ENCODE results near the gene BICD1. TPM values are rescaled to one million over a fixed set of nuclear protein-coding genes. Genes with fewer than 3 reads are reported as not detected.
"Not testable (repeated sequence)": the region's sequence is repeated elsewhere in the genome, so short reads cannot be mapped to it uniquely, and the experiment has no call there.

The BICD1 gene
- total RNA-seq, 2 experiments from 2014 or later = 12.5 to 15.9 TPM

DNA sequence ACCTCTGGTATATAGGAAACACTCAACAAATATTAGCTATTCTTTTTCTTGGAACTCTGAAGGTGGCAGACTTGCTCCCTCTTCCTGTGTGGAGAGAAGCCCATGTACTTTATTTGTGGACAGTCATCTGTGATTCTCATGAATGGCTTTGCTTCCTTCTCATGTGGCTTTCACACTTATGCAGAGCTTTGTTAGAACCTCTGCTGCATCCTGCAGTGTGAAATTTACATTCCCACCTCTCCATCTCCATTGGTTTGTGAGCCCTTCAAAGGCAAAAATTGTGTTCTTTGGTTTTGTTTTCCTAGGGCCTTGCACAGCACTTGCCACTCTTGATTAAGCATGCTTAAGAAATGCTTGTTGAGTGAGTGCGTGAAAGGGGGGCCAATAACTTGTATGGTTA lies 51.9 kb downstream of the BICD1 start:
- Mint-ChIP-seq H3K27me3 (no peaks in the 10 kb centered on the region), H3K27ac (no peak overlapping the region)
- CTCF ChIA-PET = no interaction called here

DNA sequence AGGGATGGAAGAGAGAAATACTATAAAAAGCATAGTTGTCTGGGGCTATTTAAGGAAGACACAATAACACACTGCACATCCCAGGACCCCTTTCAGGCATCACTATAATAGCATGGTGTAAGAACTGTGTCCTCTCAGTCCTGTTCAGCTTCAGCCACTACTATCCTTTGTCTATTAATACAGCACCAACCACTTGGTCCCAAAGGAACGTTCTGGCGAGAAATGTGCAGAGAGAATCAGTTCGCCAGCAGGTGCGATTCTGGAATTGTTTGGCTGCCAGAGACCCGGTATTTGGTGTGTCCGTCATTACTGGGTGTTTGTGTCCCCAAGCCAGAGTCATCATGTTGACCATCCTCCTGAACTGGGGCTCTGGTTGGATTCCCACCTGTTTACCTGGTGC lies 52.7 kb downstream of the BICD1 start:
- Mint-ChIP-seq H3K27me3 (no peaks in the 10 kb centered on the region), H3K36me3 (ENCODE audit: low read depth) (no peaks in the 10 kb centered on the region), H3K9me3 (no peaks in the 10 kb centered on the region), H3K4me1 (no peaks in the 10 kb centered on the region), H3K4me3 (no peak overlapping the region), H3K27ac (no peak overlapping the region)
- no peak for DNase-seq
- CTCF ChIA-PET = no interaction called here
- POLR2A ChIA-PET = no interaction called here

More for the DNA sequence above, 51.9 kb downstream of the BICD1 start:
- POLR2A ChIA-PET = interaction anchor here (0.7 kb wide), 1 partner anchor 82 kb away, joined by 3 read pairs; no protein-coding TSS in a partner anchor
- Mint-ChIP-seq H3K4me3 (no peak overlapping the region), H3K9me3 (no peaks in the 10 kb centered on the region), H3K36me3 (ENCODE audit: low read depth) (no peaks in the 10 kb centered on the region), H3K4me1 (no peaks in the 10 kb centered on the region)
- DNase-seq = no peak

DNA sequence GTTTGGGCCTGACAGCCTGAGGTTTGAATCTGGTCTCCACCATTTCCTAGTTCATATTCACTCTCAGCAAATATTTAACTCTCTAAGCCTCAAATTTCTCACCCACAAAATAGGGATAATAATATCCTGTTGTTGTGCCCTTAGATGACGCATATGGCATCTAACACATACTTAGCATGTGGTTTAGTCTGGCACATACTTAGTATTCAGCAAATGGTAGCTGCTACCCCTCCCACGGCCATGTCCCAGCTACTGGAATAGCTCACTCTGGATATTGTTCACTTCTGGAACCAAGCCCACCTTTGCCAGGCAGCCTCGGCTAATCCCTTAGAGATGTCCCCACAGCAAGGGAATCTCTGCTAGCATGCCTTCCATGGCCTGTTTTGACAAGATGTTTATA lies 53.3 kb downstream of the BICD1 start:
- POLR2A ChIA-PET = no interaction called here
- Mint-ChIP-seq H3K4me1 (no peaks in the 10 kb centered on the region), H3K4me3 (no peak overlapping the region), H3K27me3 (no peaks in the 10 kb centered on the region), H3K27ac (no peak overlapping the region), H3K36me3 (ENCODE audit: low read depth) (peaks cover 2% of the 10 kb centered on the region), H3K9me3 (no peaks in the 10 kb centered on the region)
- CTCF ChIA-PET = no interaction called here
- no peak for DNase-seq

DNA sequence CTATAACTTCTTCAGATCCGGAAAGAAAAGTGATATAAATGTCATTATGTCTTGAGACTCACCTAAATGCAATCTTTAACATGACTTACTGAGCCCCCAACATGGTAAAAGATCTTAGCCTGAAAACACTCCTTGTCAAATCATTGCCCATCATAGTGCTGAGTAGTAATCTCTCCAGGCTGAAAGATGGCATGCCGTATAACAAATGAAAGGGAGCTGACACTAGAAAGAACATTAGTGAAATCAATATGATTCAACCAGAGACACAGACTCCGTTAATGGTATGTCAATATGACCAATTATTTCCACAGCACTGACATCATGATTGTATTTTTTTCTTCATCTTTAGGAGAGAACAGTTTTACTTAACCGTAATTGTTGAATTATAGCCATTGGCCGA lies 54.4 kb downstream of the BICD1 start:
- Mint-ChIP-seq H3K9me3 (no peaks in the 10 kb centered on the region), H3K4me1 (no peaks in the 10 kb centered on the region), H3K36me3 (ENCODE audit: low read depth) (peaks cover 2% of the 10 kb centered on the region), H3K27ac (no peak overlapping the region), H3K27me3 (no peaks in the 10 kb centered on the region), H3K4me3 (no peak overlapping the region)
- DNase-seq = no peak
- ChIA-PET POLR2A (no interaction called here), CTCF (no interaction called here)

DNA sequence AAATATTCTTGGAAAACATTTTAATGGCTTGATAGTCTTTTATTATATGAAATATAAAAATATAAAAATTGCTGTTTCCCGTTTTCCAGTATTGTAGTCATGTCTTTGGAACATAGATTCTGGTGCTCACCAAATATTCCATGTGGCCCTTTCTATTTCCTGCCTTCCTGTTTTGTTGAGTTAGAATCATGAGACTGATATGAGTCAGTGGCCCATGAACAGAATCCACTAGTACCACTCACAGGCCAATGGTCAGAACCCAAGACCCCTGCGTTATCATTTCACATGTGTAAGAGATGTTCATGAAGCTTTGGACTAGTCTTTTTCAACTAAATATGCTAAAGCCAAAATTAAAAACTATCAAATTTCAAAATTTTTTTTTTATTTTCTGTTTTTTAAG lies 56.9 kb downstream of the BICD1 start:
- CTCF ChIA-PET = no interaction called here
- Mint-ChIP-seq H3K27me3 (no peaks in the 10 kb centered on the region), H3K27ac (no peak overlapping the region), H3K9me3 (no peaks in the 10 kb centered on the region), H3K36me3 (ENCODE audit: low read depth) (peaks cover 2% of the 10 kb centered on the region), H3K4me1 (no peaks in the 10 kb centered on the region), H3K4me3 (no peak overlapping the region)
- POLR2A ChIA-PET = no interaction called here
- DNase-seq = no peak

DNA sequence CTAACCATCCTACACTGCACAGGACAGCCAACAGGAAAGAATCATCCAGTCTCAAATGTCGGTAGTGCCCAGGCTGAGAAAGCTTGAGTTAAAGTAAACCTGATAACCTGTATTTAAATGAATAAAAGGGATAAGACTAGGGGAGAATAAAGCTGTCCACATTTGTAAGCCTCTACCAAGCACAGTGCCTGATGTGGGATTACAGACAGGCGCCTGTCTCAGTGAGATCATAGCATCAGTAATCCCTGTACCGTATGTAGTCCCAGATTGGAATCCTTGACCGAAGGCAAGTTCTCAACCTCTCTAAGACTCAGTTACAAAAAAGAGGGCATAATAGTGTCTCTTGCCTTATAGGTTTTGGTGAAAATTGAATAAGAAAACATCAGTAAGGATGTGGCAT lies 59.9 kb downstream of the BICD1 start:
- Mint-ChIP-seq H3K27ac (no peak overlapping the region), H3K9me3 (no peaks in the 10 kb centered on the region), H3K36me3 (ENCODE audit: low read depth) (peaks cover 2% of the 10 kb centered on the region), H3K4me1 (no peaks in the 10 kb centered on the region), H3K4me3 (no peak overlapping the region), H3K27me3 (no peaks in the 10 kb centered on the region)
- POLR2A ChIA-PET = no interaction called here
- CTCF ChIA-PET = no interaction called here
- DNase-seq = no peak

DNA sequence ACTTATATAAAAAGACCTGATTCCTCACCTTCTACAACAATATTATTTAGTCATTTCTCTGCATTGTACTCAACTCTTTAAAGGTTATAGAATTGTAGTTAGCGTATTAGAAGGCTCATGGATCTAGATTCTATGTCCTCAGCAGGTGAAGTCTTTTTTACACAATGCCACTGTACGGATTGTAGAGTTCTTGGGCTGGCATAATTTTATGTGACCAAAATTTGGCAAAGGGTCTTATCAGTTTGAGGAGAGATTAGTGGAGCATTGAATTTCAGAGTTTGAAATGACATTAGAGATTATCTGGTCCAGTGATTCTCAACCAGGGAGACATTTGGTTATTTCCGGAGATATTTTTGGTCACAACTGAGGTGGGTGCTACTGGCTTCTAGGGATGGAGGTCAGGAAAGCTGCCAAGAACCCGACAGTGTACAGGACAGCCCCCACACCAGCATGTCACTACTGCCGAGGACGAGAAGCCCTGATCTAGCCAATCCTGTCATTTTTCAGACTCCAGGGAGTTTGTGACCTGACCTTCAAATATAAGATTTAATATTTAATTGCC lies 63.9 kb downstream of the BICD1 start:
- Mint-ChIP-seq H3K36me3 (ENCODE audit: low read depth) (no peaks in the 10 kb centered on the region), H3K9me3 (no peaks in the 10 kb centered on the region), H3K27ac (no peak overlapping the region), H3K27me3 (no peaks in the 10 kb centered on the region), H3K4me1 (no peaks in the 10 kb centered on the region), H3K4me3 (no peak overlapping the region)
- ChIA-PET CTCF (interaction anchor here (0.5 kb wide), 1 partner anchor 205 kb away, joined by 3 read pairs; no protein-coding TSS in a partner anchor), POLR2A (no interaction called here)
- no peak for DNase-seq

DNA sequence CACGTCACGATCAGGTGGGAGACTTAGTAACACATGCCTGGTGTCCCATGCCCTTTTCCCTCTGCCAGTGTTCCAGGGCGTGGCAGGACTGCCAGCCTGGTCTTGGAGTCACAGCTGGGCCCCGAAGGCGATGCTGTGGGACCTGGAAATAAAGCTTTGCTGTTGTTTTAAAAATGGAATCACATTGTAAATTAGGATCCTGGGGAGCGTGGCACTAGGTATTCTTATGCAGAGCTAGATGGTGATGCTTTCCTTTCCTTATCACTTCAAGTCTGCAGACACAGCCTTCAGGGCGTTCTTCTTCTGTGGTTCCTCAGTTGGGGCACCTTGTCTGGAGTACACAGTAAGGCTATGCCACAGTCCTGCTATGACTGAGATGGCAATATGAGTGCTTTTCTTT lies 64.6 kb downstream of the BICD1 start:
- POLR2A ChIA-PET = no interaction called here
- H3K27ac Mint-ChIP-seq = no peak overlapping the region

DNA sequence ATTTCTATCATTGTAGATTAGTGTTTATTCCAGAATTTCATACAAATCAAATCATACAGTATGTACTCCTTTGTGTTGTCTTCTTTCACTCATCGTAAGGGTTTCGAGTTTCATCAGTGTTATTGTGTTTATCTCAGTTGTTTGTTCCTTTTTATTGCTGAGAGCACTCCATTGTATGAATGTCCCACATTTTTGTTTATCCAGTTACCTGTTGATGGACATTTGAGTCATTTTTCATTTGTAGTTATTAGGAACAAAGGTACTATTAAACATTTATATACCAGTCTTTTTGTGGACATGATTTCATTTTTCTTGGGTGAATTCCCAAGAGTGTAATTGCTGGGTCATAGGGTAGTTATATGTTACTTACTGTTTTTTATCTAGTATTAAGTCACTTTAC lies 70.0 kb downstream of the BICD1 start:
- H3K9me3 Mint-ChIP-seq = no peaks in the 10 kb centered on the region
- no peak overlapping the region for H3K27ac Mint-ChIP-seq
- H3K4me1 Mint-ChIP-seq = no peaks in the 10 kb centered on the region
- DNase-seq = no peak
- no peaks in the 10 kb centered on the region for H3K36me3 Mint-ChIP-seq (ENCODE audit: low read depth)
- ChIA-PET CTCF (no interaction called here), POLR2A (no interaction called here)
- no peak overlapping the region for H3K4me3 Mint-ChIP-seq
- no peaks in the 10 kb centered on the region for H3K27me3 Mint-ChIP-seq

More for the DNA sequence above, 64.6 kb downstream of the BICD1 start:
- Mint-ChIP-seq H3K27me3 (no peaks in the 10 kb centered on the region), H3K4me1 (no peaks in the 10 kb centered on the region), H3K4me3 (no peak overlapping the region), H3K9me3 (no peaks in the 10 kb centered on the region), H3K36me3 (ENCODE audit: low read depth) (no peaks in the 10 kb centered on the region)
- CTCF ChIA-PET = interaction anchor here (0.5 kb wide), 1 partner anchor 204 kb away, joined by 3 read pairs; no protein-coding TSS in a partner anchor
- no peak for DNase-seq

DNA sequence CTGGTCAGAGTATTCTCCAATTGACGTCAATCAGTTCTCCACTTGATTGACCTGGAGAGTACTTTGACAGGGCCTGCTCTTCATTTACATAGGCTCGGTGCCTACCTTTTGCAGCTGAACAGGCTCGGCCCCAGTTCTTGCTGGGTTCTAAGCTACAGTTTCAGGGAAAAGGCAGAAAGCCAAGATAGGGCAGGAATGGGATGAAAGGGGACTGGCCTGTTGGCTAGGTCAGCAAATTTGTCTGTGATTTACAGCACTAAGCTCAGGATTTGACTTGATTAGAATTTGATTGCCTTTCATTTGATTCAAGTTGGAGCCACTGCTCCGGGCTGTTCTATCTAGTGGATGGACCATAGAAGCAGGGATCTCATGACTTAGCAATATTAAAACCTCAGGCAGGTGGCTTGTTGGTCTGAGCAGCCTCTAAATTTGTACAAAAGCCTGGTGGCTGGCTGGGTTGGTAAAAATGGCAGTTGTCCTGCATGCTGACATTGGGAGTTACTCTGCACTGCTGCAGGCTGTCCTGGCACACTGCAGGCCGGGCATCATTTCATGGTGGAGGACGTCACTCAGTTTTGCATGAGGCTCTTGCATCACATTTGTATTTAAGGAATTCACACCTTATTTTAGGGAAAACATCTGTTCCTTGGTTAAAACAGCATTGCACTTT lies 71.8 kb downstream of the BICD1 start:
- POLR2A ChIA-PET = no interaction called here
- no peak for DNase-seq
- no peak overlapping the region for H3K4me3 Mint-ChIP-seq
- CTCF ChIA-PET = no interaction called here
- no peaks in the 10 kb centered on the region for H3K9me3 Mint-ChIP-seq
- no peaks in the 10 kb centered on the region for H3K36me3 Mint-ChIP-seq (ENCODE audit: low read depth)
- H3K27me3 Mint-ChIP-seq = no peaks in the 10 kb centered on the region
- no peaks in the 10 kb centered on the region for H3K4me1 Mint-ChIP-seq
- no peak overlapping the region for H3K27ac Mint-ChIP-seq

DNA sequence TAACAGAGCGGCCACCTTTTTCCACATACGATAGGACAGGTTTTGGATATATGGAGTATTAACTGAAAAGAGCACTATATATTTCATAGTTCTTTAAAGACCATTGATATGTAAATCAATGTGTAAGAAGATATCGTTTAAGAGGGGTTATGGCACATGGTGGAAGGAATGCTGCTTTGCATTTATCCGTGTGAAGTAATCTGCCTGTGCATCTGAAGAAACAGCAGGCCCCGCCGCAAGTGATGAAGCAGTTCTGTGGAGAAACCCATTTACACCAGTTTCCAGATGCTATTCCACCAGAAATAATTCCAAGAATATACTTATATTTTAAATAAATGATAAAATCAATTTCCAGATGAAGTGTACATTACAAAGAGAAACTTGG lies 72.4 kb downstream of the BICD1 start:
- H3K36me3 Mint-ChIP-seq (ENCODE audit: low read depth) = no peaks in the 10 kb centered on the region
- H3K27ac Mint-ChIP-seq = no peak overlapping the region
- POLR2A ChIA-PET = no interaction called here

DNA sequence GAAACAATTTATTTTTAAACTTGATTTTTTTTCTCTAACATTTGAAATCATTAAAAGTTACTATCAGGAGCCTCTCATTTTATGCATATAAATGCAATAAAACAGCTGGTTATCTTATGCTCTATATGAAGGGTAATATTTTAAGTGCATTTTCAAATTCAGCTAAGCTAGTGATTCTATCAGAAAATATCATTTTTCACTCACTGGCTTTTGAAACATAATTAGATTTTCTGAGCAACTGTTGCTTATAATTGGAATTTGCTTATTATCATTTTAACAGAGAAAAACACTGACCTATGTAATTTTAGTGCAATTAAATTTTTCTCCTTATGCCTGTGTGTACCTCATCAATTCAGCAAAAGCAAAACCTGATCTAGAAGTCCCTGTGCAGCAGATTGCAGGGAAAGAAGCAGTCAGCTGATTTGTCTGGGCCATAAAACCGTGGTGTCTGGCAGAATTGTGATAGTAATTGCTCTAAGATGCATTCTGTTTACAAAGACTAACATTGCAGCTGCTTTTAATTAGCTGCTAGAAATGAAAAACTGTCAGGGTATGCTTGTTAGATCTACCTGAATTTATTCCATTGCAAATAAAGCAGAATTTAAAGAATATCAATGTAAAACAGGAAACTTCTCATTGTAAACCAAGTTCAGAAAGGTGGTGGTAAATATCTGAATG lies 75.0 kb downstream of the BICD1 start:
- CTCF ChIA-PET = no interaction called here
- POLR2A ChIA-PET = no interaction called here
- DNase-seq = no peak
- Mint-ChIP-seq H3K27me3 (no peaks in the 10 kb centered on the region), H3K4me1 (no peaks in the 10 kb centered on the region), H3K27ac (no peak overlapping the region), H3K4me3 (no peak overlapping the region), H3K9me3 (no peaks in the 10 kb centered on the region), H3K36me3 (ENCODE audit: low read depth) (no peaks in the 10 kb centered on the region)

More for the DNA sequence above, 72.4 kb downstream of the BICD1 start:
- no peak for DNase-seq
- no peak overlapping the region for H3K4me3 Mint-ChIP-seq
- H3K27me3 Mint-ChIP-seq = no peaks in the 10 kb centered on the region
- CTCF ChIA-PET = no interaction called here
- H3K9me3 Mint-ChIP-seq = no peaks in the 10 kb centered on the region
- H3K4me1 Mint-ChIP-seq = no peaks in the 10 kb centered on the region

DNA sequence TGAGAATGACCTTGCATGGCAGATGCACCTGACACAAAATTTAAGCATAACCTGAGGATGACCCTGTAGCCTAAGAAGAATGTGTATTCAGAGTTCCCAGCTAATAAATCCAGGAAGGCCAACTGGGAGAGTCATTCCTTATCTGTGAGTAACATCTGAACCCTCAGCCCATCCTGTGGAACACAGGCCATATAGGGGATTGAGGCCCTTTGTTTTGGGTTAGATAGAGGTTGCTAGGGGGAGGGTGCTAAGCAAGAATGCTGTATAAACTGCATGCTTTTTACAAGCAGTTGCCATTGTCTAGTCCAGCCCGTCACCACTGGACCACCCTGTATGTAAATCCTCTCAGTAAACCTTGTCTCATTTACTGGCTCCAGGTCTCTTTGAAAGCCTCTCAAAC lies 77.0 kb downstream of the BICD1 start:
- Mint-ChIP-seq H3K36me3 (ENCODE audit: low read depth) (no peaks in the 10 kb centered on the region), H3K27ac (no peak overlapping the region), H3K4me1 (no peaks in the 10 kb centered on the region), H3K4me3 (no peak overlapping the region), H3K9me3 (no peaks in the 10 kb centered on the region), H3K27me3 (no peaks in the 10 kb centered on the region)
- ChIA-PET POLR2A (no interaction called here), CTCF (no interaction called here)
- DNase-seq = no peak

DNA sequence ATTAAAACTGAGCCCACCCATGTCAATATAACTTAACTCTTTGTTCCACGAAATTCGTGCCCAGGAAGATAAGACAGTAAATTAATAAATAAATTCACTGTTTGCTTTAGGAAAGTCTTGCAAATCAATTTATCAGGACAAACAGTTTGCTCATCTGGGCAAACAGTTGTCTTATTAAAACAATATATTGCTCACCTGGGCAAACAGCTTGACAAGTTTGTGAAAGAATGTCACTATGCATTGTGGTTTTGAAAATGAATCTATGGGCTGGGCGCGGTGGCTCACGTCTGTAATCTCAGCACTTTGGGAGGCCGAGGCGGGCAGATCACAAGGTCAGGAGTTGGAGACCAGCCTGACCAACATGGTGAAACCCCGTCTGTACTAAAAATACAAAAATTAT lies 80.5 kb downstream of the BICD1 start:
- H3K4me3 Mint-ChIP-seq; H3K4me1 Mint-ChIP-seq; DNase-seq; H3K27ac Mint-ChIP-seq; POLR2A ChIA-PET; CTCF ChIA-PET; H3K9me3 Mint-ChIP-seq; H3K36me3 Mint-ChIP-seq (ENCODE audit: low read depth); H3K27me3 Mint-ChIP-seq: not testable (repeated sequence)

All from activated CD4-positive, alpha-beta memory T cell treated with anti-CD3 and anti-CD28 coated beads, Interleukin-2, amount 10 ng/mL, durations not matched to agents 7 days and 5 days (primary cell).